GM12873 (cell line): Measurements from ENCODE around the gene NR5A2.

Source experiments
- TF ChIP-seq, protein P1 (sequence below): IDR thresholded peaks from 2 replicates; pipeline ENCODE4 v1.5.1; 2012; ENCODE audit warnings: low read depth, mild to moderate bottlenecking, moderate library complexity, low read length, control low read depth; ENCODE audit not compliant: insufficient read depth; ENCODE audit errors: missing control alignments

Gene NR5A2

DNA sequence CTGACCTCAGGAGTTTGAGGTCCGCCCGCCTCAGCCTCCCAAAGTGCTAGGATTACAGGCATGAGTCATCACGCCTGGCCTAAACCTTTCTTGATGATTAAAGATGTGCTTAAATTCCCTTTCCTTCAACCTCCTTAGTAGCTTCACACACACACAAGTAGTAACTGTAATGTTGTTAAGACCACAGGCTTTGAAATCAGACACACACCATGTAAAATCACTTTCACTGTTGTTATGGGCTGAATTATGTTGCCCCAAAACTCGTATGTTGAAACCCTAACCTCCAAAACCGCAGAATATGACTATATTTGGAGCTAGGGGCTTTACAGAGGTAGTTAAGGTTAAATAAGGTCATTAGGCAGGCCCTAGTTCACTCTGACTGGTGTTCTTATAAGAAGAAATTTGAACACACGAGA is 180.2 kb downstream of the NR5A2 start:
- TF ChIP-seq, protein P1, sequence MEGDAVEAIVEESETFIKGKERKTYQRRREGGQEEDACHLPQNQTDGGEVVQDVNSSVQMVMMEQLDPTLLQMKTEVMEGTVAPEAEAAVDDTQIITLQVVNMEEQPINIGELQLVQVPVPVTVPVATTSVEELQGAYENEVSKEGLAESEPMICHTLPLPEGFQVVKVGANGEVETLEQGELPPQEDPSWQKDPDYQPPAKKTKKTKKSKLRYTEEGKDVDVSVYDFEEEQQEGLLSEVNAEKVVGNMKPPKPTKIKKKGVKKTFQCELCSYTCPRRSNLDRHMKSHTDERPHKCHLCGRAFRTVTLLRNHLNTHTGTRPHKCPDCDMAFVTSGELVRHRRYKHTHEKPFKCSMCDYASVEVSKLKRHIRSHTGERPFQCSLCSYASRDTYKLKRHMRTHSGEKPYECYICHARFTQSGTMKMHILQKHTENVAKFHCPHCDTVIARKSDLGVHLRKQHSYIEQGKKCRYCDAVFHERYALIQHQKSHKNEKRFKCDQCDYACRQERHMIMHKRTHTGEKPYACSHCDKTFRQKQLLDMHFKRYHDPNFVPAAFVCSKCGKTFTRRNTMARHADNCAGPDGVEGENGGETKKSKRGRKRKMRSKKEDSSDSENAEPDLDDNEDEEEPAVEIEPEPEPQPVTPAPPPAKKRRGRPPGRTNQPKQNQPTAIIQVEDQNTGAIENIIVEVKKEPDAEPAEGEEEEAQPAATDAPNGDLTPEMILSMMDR: no peak

DNA sequence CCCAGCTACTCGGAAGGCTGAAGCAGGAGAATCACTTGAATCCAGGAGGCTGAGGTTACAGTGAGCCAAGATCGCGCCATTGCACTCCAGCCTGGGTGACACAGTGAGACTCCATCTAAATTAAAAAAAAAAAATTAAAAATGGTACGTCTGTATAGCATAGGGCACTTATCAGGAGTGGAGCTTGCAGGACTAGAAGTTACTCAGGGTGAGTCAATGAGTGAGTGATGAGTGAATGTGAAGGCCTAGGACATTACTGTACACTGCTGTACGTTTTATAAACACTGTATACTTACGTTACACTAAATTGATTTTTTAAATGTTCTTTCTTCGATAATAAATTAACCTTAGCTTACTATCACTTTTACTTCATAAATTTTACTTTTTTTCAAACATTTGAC is 183.6 kb downstream of the NR5A2 start:
- TF ChIP-seq, protein P1: no peak

DNA sequence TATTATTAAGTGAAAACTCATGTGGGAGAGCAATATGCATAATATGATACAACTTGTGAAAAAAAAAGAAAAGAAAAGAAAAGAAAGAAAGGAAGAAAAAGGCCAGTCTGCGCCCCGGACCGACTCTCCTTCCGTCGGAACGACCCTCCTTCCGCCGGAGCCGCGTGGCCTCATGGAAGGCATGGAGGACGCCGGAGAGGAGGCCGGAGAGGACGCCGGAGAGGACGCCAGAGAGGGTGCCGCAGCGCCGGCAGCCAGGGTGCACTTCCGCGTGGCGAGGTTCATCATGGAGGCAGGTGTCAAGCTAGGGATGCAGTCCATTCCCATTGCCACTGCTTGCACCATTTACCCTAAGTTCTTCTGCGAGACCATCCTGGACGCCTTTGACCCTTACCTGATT is 185.9 kb downstream of the NR5A2 start:
- TF ChIP-seq, protein P1: no peak

DNA sequence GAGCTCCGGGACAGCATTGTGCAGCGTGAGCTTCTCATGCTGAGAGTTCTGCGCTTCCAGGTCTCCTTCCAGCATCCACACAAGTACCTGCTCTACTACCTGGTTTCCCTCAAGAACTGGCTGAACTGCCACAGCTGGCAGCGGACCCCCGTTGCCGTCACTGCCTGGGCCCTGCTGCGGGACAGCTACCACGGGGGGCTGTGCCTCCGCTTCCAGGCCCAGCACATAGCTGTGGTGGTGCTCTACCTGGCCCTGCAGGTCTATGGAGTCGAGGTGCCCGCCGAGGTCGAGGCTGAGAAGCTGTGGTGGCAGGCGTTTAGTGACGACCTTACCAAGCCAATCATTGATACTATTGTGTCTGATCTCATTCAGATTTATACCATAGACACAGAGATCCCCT is 186.4 kb downstream of the NR5A2 start:
- TF ChIP-seq, protein P1: no peak

DNA sequence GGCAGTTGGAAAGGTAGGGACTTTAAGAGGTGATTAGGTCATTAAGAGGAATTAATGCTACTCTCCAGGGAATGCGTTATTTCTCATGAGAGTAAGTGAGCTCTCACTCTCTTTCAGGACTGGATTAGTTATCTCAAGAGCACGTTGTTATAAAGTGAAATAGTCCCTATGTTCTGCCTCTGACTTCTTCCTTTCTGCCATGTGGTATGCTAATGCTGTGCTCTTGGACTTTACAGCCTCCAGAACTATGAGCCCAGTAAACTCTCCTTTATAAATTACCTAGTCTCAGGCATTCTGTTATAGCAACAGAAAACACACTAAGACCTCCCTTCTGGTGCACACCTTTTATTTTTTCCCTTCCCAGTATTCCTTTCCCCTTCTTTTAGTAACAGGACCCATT is 187.8 kb downstream of the NR5A2 start:
- TF ChIP-seq, protein P1: no peak

DNA sequence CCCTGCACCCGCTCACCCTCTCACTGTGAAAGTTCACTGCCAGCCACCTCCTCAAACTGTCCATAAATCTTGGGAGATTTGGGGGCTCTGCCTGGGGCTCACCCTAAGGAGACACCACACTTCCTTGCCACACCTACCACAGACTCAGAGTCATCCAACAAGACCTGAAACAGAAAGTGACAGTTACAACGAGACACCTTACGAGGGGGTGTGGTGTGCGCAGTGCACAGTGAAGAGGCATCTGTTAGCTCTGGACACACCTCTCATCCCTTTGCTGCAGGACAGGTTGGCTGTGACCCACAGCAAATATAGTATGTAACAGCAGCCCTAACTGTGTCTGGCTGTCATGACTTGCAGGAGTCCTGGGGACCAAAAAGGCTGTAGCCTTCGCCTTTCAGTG is 190.2 kb downstream of the NR5A2 start:
- TF ChIP-seq, protein P1: no peak

DNA sequence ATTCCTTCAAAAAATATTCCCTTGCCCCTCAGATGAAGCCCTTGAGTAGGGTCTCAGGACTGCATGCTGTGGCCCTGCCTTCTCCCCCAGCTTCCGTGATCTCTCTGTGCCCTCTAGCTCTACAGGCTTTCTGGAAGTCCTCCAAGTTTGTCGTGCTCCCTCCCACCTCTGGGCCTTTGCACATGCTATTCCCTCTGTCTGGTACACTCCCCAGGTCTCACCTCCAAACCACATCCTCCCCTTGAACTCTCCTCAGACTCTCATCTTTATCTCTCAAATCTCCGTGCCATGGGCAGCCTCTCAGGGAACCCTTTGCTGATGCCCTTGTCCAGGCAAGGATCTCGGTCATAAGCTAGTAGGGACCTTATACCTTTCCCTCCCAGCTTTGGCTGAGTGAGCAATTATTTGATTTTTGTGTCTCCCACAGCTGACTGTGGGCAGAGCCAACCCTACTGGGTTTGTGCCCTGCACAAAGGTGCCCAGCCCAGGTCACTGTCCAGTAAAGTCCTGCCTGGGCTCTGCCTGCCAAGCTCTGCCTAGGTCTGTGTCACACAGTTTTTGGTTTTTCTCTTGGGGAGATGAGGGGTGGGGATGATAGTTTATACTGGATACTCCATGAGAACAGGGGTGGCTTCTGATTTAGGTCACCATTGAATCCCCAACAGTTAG is 194.2 kb downstream of the NR5A2 start:
- TF ChIP-seq, protein P1: no peak

DNA sequence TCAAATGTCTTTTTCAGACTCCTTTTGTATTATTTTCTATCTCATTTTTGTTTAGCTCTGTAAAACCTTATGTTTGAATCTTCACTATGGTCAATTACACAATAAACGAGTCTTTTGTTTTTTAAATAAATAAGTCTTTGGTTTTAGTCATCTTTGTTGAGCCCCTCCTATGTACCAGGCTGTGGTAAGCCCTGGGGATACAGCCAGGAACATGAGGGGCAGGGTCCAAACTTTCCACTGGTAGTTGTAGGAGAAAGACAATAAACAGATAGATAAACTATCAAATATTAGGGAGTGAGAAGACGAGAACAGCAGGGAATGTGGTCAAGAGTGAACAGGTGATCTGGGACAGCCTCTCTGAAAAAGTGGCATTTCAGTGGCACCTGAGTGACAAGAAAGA is 195.7 kb downstream of the NR5A2 start:
- TF ChIP-seq, protein P1: no peak
